ENCODE data around the gene POU6F2.

The POU6F2 gene

GRCh38 chr7:39094731-39095130 lies 117.0 kb downstream of the POU6F2 start:
- no peak overlapping the region for H3K27ac ChIP-seq (ENCODE audit: low read length)
- no peak overlapping the region for H3K9ac ChIP-seq (ENCODE audit: low read depth, low read length)
- H3K27me3 ChIP-seq (ENCODE audit: insufficient read depth, low read length) = no peaks in the 10 kb centered on the region
- H3K36me3 ChIP-seq (ENCODE audit: insufficient read depth, low read depth, low read length) = no peaks in the 10 kb centered on the region
- no peaks in the 10 kb centered on the region for H3K4me1 ChIP-seq (ENCODE audit: insufficient read depth, low read length)
- H3K4me3 ChIP-seq (ENCODE audit: low read length) = no peak overlapping the region
- H3K9me3 ChIP-seq (ENCODE audit: insufficient read depth, low read depth, low read length) = no peaks in the 10 kb centered on the region

GRCh38 chr7:39095875-39096619 lies 118.3 kb downstream of the POU6F2 start:
- Histone ChIP-seq H3K9ac (ENCODE audit: low read depth, low read length) (no peak overlapping the region), H3K27me3 (ENCODE audit: insufficient read depth, low read length) (no peaks in the 10 kb centered on the region), H3K36me3 (ENCODE audit: insufficient read depth, low read depth, low read length) (no peaks in the 10 kb centered on the region), H3K4me3 (ENCODE audit: low read length) (no peak overlapping the region), H3K9me3 (ENCODE audit: insufficient read depth, low read depth, low read length) (no peaks in the 10 kb centered on the region), H3K27ac (ENCODE audit: low read length) (no peak overlapping the region), H3K4me1 (ENCODE audit: insufficient read depth, low read length) (no peaks in the 10 kb centered on the region)

GRCh38 chr7:39098506-39098905 lies 120.8 kb downstream of the POU6F2 start:
- H3K4me1 ChIP-seq (ENCODE audit: insufficient read depth, low read length) = no peaks in the 10 kb centered on the region
- H3K9ac ChIP-seq (ENCODE audit: low read depth, low read length) = no peak overlapping the region
- no peaks in the 10 kb centered on the region for H3K27me3 ChIP-seq (ENCODE audit: insufficient read depth, low read length)
- no peaks in the 10 kb centered on the region for H3K36me3 ChIP-seq (ENCODE audit: insufficient read depth, low read depth, low read length)
- H3K4me3 ChIP-seq (ENCODE audit: low read length) = no peak overlapping the region
- no peaks in the 10 kb centered on the region for H3K9me3 ChIP-seq (ENCODE audit: insufficient read depth, low read depth, low read length)
- no peak overlapping the region for H3K27ac ChIP-seq (ENCODE audit: low read length)

GRCh38 chr7:39099146-39099545 lies 121.4 kb downstream of the POU6F2 start:
- no peak overlapping the region for H3K27ac ChIP-seq (ENCODE audit: low read length)
- no peaks in the 10 kb centered on the region for H3K9me3 ChIP-seq (ENCODE audit: insufficient read depth, low read depth, low read length)
- H3K36me3 ChIP-seq (ENCODE audit: insufficient read depth, low read depth, low read length) = no peaks in the 10 kb centered on the region
- no peaks in the 10 kb centered on the region for H3K27me3 ChIP-seq (ENCODE audit: insufficient read depth, low read length)
- no peak overlapping the region for H3K4me3 ChIP-seq (ENCODE audit: low read length)
- H3K4me1 ChIP-seq (ENCODE audit: insufficient read depth, low read length) = no peaks in the 10 kb centered on the region
- H3K9ac ChIP-seq (ENCODE audit: low read depth, low read length) = no peak overlapping the region

- no peak overlapping the region for H3K27ac ChIP-seq (ENCODE audit: low read length)
- no peaks in the 10 kb centered on the region for H3K4me1 ChIP-seq (ENCODE audit: insufficient read depth, low read length)
- no peak overlapping the region for H3K9ac ChIP-seq (ENCODE audit: low read depth, low read length)
- H3K27me3 ChIP-seq (ENCODE audit: insufficient read depth, low read length) = no peaks in the 10 kb centered on the region
- H3K9me3 ChIP-seq (ENCODE audit: insufficient read depth, low read depth, low read length) = no peaks in the 10 kb centered on the region
- no peak overlapping the region for H3K4me3 ChIP-seq (ENCODE audit: low read length)
- H3K36me3 ChIP-seq (ENCODE audit: insufficient read depth, low read depth, low read length) = no peaks in the 10 kb centered on the region
Observed at GRCh38 chr7:39100270-39100669, 122.6 kb downstream of the POU6F2 start.

- H3K4me1 ChIP-seq (ENCODE audit: insufficient read depth, low read length) = no peaks in the 10 kb centered on the region
- no peaks in the 10 kb centered on the region for H3K27me3 ChIP-seq (ENCODE audit: insufficient read depth, low read length)
- H3K4me3 ChIP-seq (ENCODE audit: low read length) = no peak overlapping the region
- no peak overlapping the region for H3K27ac ChIP-seq (ENCODE audit: low read length)
- H3K9me3 ChIP-seq (ENCODE audit: insufficient read depth, low read depth, low read length) = no peaks in the 10 kb centered on the region
- H3K9ac ChIP-seq (ENCODE audit: low read depth, low read length) = no peak overlapping the region
- H3K36me3 ChIP-seq (ENCODE audit: insufficient read depth, low read depth, low read length) = no peaks in the 10 kb centered on the region
Observed at GRCh38 chr7:39102234-39102633, 124.5 kb downstream of the POU6F2 start.

GRCh38 chr7:39105720-39106119 lies 128.0 kb downstream of the POU6F2 start:
- Histone ChIP-seq H3K4me1 (ENCODE audit: insufficient read depth, low read length) (no peaks in the 10 kb centered on the region), H3K36me3 (ENCODE audit: insufficient read depth, low read depth, low read length) (no peaks in the 10 kb centered on the region), H3K27me3 (ENCODE audit: insufficient read depth, low read length) (no peaks in the 10 kb centered on the region), H3K9me3 (ENCODE audit: insufficient read depth, low read depth, low read length) (no peaks in the 10 kb centered on the region), H3K27ac (ENCODE audit: low read length) (no peak overlapping the region), H3K9ac (ENCODE audit: low read depth, low read length) (no peak overlapping the region), H3K4me3 (ENCODE audit: low read length) (no peak overlapping the region)

- H3K27ac ChIP-seq (ENCODE audit: low read length) = no peak overlapping the region
- no peak overlapping the region for H3K4me3 ChIP-seq (ENCODE audit: low read length)
- H3K9me3 ChIP-seq (ENCODE audit: insufficient read depth, low read depth, low read length) = no peaks in the 10 kb centered on the region
- no peaks in the 10 kb centered on the region for H3K36me3 ChIP-seq (ENCODE audit: insufficient read depth, low read depth, low read length)
- no peaks in the 10 kb centered on the region for H3K4me1 ChIP-seq (ENCODE audit: insufficient read depth, low read length)
- H3K27me3 ChIP-seq (ENCODE audit: insufficient read depth, low read length) = no peaks in the 10 kb centered on the region
- H3K9ac ChIP-seq (ENCODE audit: low read depth, low read length) = no peak overlapping the region
Observed at GRCh38 chr7:39125846-39126245, 148.1 kb downstream of the POU6F2 start.

GRCh38 chr7:39127058-39127457 lies 149.3 kb downstream of the POU6F2 start:
- H3K27ac ChIP-seq (ENCODE audit: low read length) = no peak overlapping the region
- no peaks in the 10 kb centered on the region for H3K27me3 ChIP-seq (ENCODE audit: insufficient read depth, low read length)
- no peaks in the 10 kb centered on the region for H3K36me3 ChIP-seq (ENCODE audit: insufficient read depth, low read depth, low read length)
- H3K9ac ChIP-seq (ENCODE audit: low read depth, low read length) = no peak overlapping the region
- H3K4me3 ChIP-seq (ENCODE audit: low read length) = no peak overlapping the region
- H3K4me1 ChIP-seq (ENCODE audit: insufficient read depth, low read length) = no peaks in the 10 kb centered on the region
- H3K9me3 ChIP-seq (ENCODE audit: insufficient read depth, low read depth, low read length) = no peaks in the 10 kb centered on the region

GRCh38 chr7:39128287-39128843 lies 150.7 kb downstream of the POU6F2 start:
- Histone ChIP-seq H3K27me3 (ENCODE audit: insufficient read depth, low read length) (no peaks in the 10 kb centered on the region), H3K4me3 (ENCODE audit: low read length) (no peak overlapping the region), H3K27ac (ENCODE audit: low read length) (no peak overlapping the region), H3K9me3 (ENCODE audit: insufficient read depth, low read depth, low read length) (no peaks in the 10 kb centered on the region), H3K9ac (ENCODE audit: low read depth, low read length) (no peak overlapping the region), H3K36me3 (ENCODE audit: insufficient read depth, low read depth, low read length) (no peaks in the 10 kb centered on the region), H3K4me1 (ENCODE audit: insufficient read depth, low read length) (no peaks in the 10 kb centered on the region)

- Histone ChIP-seq H3K4me3 (ENCODE audit: low read length) (no peak overlapping the region), H3K27ac (ENCODE audit: low read length) (no peak overlapping the region), H3K4me1 (ENCODE audit: insufficient read depth, low read length) (no peaks in the 10 kb centered on the region), H3K9ac (ENCODE audit: low read depth, low read length) (no peak overlapping the region), H3K27me3 (ENCODE audit: insufficient read depth, low read length) (no peaks in the 10 kb centered on the region), H3K9me3 (ENCODE audit: insufficient read depth, low read depth, low read length) (no peaks in the 10 kb centered on the region), H3K36me3 (ENCODE audit: insufficient read depth, low read depth, low read length) (no peaks in the 10 kb centered on the region)
Observed at GRCh38 chr7:39130274-39130673, 152.6 kb downstream of the POU6F2 start.

- Histone ChIP-seq H3K9me3 (ENCODE audit: insufficient read depth, low read depth, low read length) (no peaks in the 10 kb centered on the region), H3K27ac (ENCODE audit: low read length) (no peak overlapping the region), H3K36me3 (ENCODE audit: insufficient read depth, low read depth, low read length) (no peaks in the 10 kb centered on the region), H3K27me3 (ENCODE audit: insufficient read depth, low read length) (no peaks in the 10 kb centered on the region), H3K4me3 (ENCODE audit: low read length) (no peak overlapping the region), H3K9ac (ENCODE audit: low read depth, low read length) (no peak overlapping the region), H3K4me1 (ENCODE audit: insufficient read depth, low read length) (no peaks in the 10 kb centered on the region)
Observed at GRCh38 chr7:39130857-39131526, 153.3 kb downstream of the POU6F2 start.
